Renal cortex interstitium (tissue), 15 donors: ENCODE results near the gene WDR1. TPM values are rescaled to one million over a fixed set of nuclear protein-coding genes. Genes with fewer than 3 reads are reported as not detected.

Source experiments
- DNase-seq, 11 donors: peaks; one replicate each; pipeline ENCODE4 v3.0.0-alpha.2; 2013; ENCODE audit warnings: low read depth in 9 of 11, low spot score in 4 of 11; ENCODE audit errors: extremely low read depth in 1 of 11
- long read RNA-seq, 16 experiments: transcript quantifications; one replicate each; lab custom pipeline, GENCODE V29; 2026
- polyA plus RNA-seq, 3 donors: library from polyadenylated mRNA; unstranded; fragments of 120-200 nt; gene quantifications; one replicate each; pipeline ENCODE4 v1.2.1, GENCODE V29; 2013; ENCODE audit not compliant: insufficient read length in 3 of 3

Gene WDR1
- polyA plus RNA-seq = 100 to 1,000 TPM; 185 to 200 (median 191) TPM
- long read RNA-seq, donor 1, transcript WDR1-204 (15 exons, 3,054 nt) = major isoform, 26 of 54 reads
- long read RNA-seq, donor 1, partial matches to known transcripts = 23 of 54 reads
- long read RNA-seq, donor 1, other reads (novel, unspliced or antisense) = 0 of 54 reads
- long read RNA-seq, donor 2, transcript WDR1-204 (15 exons, 3,054 nt) = major isoform, 9 of 41 reads
- long read RNA-seq, donor 2, transcript WDR1-213 (2 exons, 559 nt) = minor isoform, 6 of 41 reads
- long read RNA-seq, donor 2, partial matches to known transcripts = 26 of 41 reads
- long read RNA-seq, donor 2, other reads (novel, unspliced or antisense) = 0 of 41 reads
- long read RNA-seq, donor 3, transcript WDR1-204 (15 exons, 3,054 nt) = major isoform, 40 of 69 reads
- long read RNA-seq, donor 3, transcript WDR1-213 (2 exons, 559 nt) = minor isoform, 7 of 69 reads
- long read RNA-seq, donor 3, partial matches to known transcripts = 19 of 69 reads
- long read RNA-seq, donor 3, other reads (novel, unspliced or antisense) = 0 of 69 reads
- long read RNA-seq, donor 4, transcript WDR1-204 (15 exons, 3,054 nt) = major isoform, 15 of 23 reads
- long read RNA-seq, donor 4, transcript WDR1-213 (2 exons, 559 nt) = minor isoform, 8 of 23 reads
- long read RNA-seq, donor 4, partial matches to known transcripts = 0 of 23 reads
- long read RNA-seq, donor 4, other reads (novel, unspliced or antisense) = 0 of 23 reads
- long read RNA-seq, donor 5 = 0 reads
- long read RNA-seq, donor 6, transcript WDR1-213 (2 exons, 559 nt) = minor isoform, 8 of 51 reads
- long read RNA-seq, donor 6, transcript WDR1-204 (15 exons, 3,054 nt) = major isoform, 23 of 51 reads
- long read RNA-seq, donor 6, partial matches to known transcripts = 19 of 51 reads
- long read RNA-seq, donor 6, other reads (novel, unspliced or antisense) = 0 of 51 reads
- long read RNA-seq, donor 7, transcript WDR1-204 (15 exons, 3,054 nt) = major isoform, 15 of 42 reads
- long read RNA-seq, donor 7, partial matches to known transcripts = 22 of 42 reads
- long read RNA-seq, donor 7, other reads (novel, unspliced or antisense) = 0 of 42 reads
- long read RNA-seq, donor 8 = 0 reads
- long read RNA-seq, donor 9, transcript WDR1-204 (15 exons, 3,054 nt) = major isoform, 32 of 54 reads
- long read RNA-seq, donor 9, partial matches to known transcripts = 18 of 54 reads
- long read RNA-seq, donor 9, other reads (novel, unspliced or antisense) = 0 of 54 reads
- long read RNA-seq, donor 10, transcript WDR1-204 (15 exons, 3,054 nt) = major isoform, 24 of 51 reads
- long read RNA-seq, donor 10, partial matches to known transcripts = 22 of 51 reads
- long read RNA-seq, donor 10, other reads (novel, unspliced or antisense) = 0 of 51 reads
- long read RNA-seq, donor 11, transcript WDR1-204 (15 exons, 3,054 nt) = major isoform, 22 of 35 reads
- long read RNA-seq, donor 11, partial matches to known transcripts = 8 of 35 reads
- long read RNA-seq, donor 11, other reads (novel, unspliced or antisense) = 0 of 35 reads
- long read RNA-seq, donor 12, transcript WDR1-204 (15 exons, 3,054 nt) = major isoform, 8 of 10 reads
- long read RNA-seq, donor 12, partial matches to known transcripts = 0 of 10 reads
- long read RNA-seq, donor 12, other reads (novel, unspliced or antisense) = 0 of 10 reads
- long read RNA-seq, donor 13 = 0 reads
- long read RNA-seq, donor 14, transcript WDR1-204 (15 exons, 3,054 nt) = major isoform, 28 of 41 reads
- long read RNA-seq, donor 14, partial matches to known transcripts = 7 of 41 reads
- long read RNA-seq, donor 14, other reads (novel, unspliced or antisense) = 0 of 41 reads
- long read RNA-seq, donor 15, transcript WDR1-204 (15 exons, 3,054 nt) = major isoform, 20 of 39 reads
- long read RNA-seq, donor 15, partial matches to known transcripts = 15 of 39 reads
- long read RNA-seq, donor 15, other reads (novel, unspliced or antisense) = 0 of 39 reads
- long read RNA-seq, donor 16, transcript WDR1-204 (15 exons, 3,054 nt) = major isoform, 57 of 110 reads
- long read RNA-seq, donor 16, transcript WDR1-213 (2 exons, 559 nt) = minor isoform, 6 of 110 reads
- long read RNA-seq, donor 16, partial matches to known transcripts = 45 of 110 reads
- long read RNA-seq, donor 16, other reads (novel, unspliced or antisense) = 0 of 110 reads

- DNase-seq = peak; percentile 78 to 93 (median 91)
Measured at GRCh38 chr4:10116569-10117358, at the start of gene WDR1. WDR1 (minus strand) TSS chr4:10116799; CDS start chr4:10116666, 133 bp downstream.

- DNase-seq = no peak
Measured at GRCh38 chr4:10164877-10165283, 48.3 kb upstream of the WDR1 start.

GRCh38 chr4:10163296-10163695, 46.7 kb upstream of the WDR1 start:
- no peak for DNase-seq

- no peak for DNase-seq
Measured at GRCh38 chr4:10162341-10163000, 45.9 kb upstream of the WDR1 start.

- no peak for DNase-seq
Measured at GRCh38 chr4:10161840-10162239, 45.2 kb upstream of the WDR1 start.

- no peak for DNase-seq
Measured at GRCh38 chr4:10161146-10161545, 44.5 kb upstream of the WDR1 start.

- no peak for DNase-seq
Measured at GRCh38 chr4:10160281-10160856, 43.8 kb upstream of the WDR1 start.

- no peak for DNase-seq
Measured at GRCh38 chr4:10159671-10160070, 43.1 kb upstream of the WDR1 start.

GRCh38 chr4:10158333-10158942, 41.8 kb upstream of the WDR1 start:
- no peak for DNase-seq

- peak in 9 of 11 donors; percentile 43 to 71 (median 63) for DNase-seq
Measured at GRCh38 chr4:10157478-10158332, 41.1 kb upstream of the WDR1 start.

- DNase-seq = no peak
Measured at GRCh38 chr4:10154241-10154640, 37.6 kb upstream of the WDR1 start.

- no peak for DNase-seq
Measured at GRCh38 chr4:10153161-10153560, 36.6 kb upstream of the WDR1 start.

GRCh38 chr4:10151182-10151581, 34.6 kb upstream of the WDR1 start:
- DNase-seq = no peak

GRCh38 chr4:10144966-10145365, 28.4 kb upstream of the WDR1 start:
- no peak for DNase-seq

- no peak for DNase-seq
Measured at GRCh38 chr4:10144479-10144878, 27.9 kb upstream of the WDR1 start.
